Spleen (tissue), 11 donors: ENCODE data around the gene EIF3L. TPM values are rescaled to one million over a fixed set of nuclear protein-coding genes. Genes with fewer than 3 reads are reported as not detected.

Experiments used
- DNase-seq: peaks from one replicate; pipeline ENCODE4 v3.0.0-alpha.2; 2020
- H3K27ac ChIP-seq, 8 donors: fragments of 200-600 bp; sonication (generic) in 7 of 8; 1 replicate in 4 of 8; 2 replicates in 4 of 8; pipeline versions ENCODE4 v1.5.0 to v1.8.0; 2016 to 2021; ENCODE audit warnings: inconsistent platforms in 4 of 8, mild to moderate bottlenecking in 4 of 8, moderate library complexity in 1 of 8
- H3K27me3 ChIP-seq, 7 donors: fragments of 200-600 bp; sonication (generic) in 6 of 7; replicated peaks in 1 of 7; 1 replicate in 4 of 7; 2 replicates in 3 of 7; pipeline versions ENCODE4 v1.5.0 to v1.8.0; 2016 to 2021; ENCODE audit warnings: inconsistent platforms in 3 of 7, mild to moderate bottlenecking in 1 of 7
- H3K36me3 ChIP-seq, 6 donors: fragments of 200-600 bp; sonication (generic) in 5 of 6; 1 replicate in 4 of 6; 2 replicates in 2 of 6; pipeline versions ENCODE4 v1.5.0 to v1.8.0; 2016 to 2021; ENCODE audit warnings: inconsistent platforms in 2 of 6
- H3K4me1 ChIP-seq, 6 donors: fragments of 200-600 bp; sonication (generic) in 5 of 6; 1 replicate in 3 of 6; 2 replicates in 3 of 6; pipeline versions ENCODE4 v1.5.0 to v1.8.0; 2016 to 2021; ENCODE audit warnings: inconsistent platforms in 3 of 6
- H3K4me3 ChIP-seq, 8 donors: fragments of 200-600 bp; sonication (generic) in 7 of 8; 1 replicate in 4 of 8; 2 replicates in 4 of 8; pipeline versions ENCODE4 v1.5.0 to v1.8.0; 2016 to 2021; ENCODE audit warnings: inconsistent platforms in 4 of 8, mild to moderate bottlenecking in 4 of 8, moderate library complexity in 2 of 8
- H3K9me3 ChIP-seq, 8 donors: fragments of 200-600 bp; sonication (generic) in 7 of 8; 1 replicate in 4 of 8; 2 replicates in 4 of 8; pipeline versions ENCODE4 v1.5.0 to v1.8.0; 2016 to 2021; ENCODE audit warnings: inconsistent platforms in 4 of 8
- CTCF ChIP-seq, 11 experiments: fragments of 200-600 bp in 7 of 11; fragments of 450-650 bp in 4 of 11; sonication (generic) in 4 of 11; IDR thresholded peaks in 8 of 11; conservative IDR thresholded peaks in 3 of 11; 1 replicate in 7 of 11; 2 replicates in 4 of 11; pipeline versions ENCODE4 v1.4.0 to v1.8.0; 2016 to 2021; ENCODE audit warnings: antibody characterized with exemption in 11 of 11, inconsistent platforms in 4 of 11, mild to moderate bottlenecking in 1 of 11
- POLR2A ChIP-seq, 3 donors: fragments of 450-650 bp; IDR thresholded peaks; one replicate each; pipeline ENCODE4 v1.5.1; 2017; ENCODE audit warnings: antibody characterized with exemption in 3 of 3, mild to moderate bottlenecking in 1 of 3
- POLR2AphosphoS5 ChIP-seq, 3 donors: sonication (generic); formaldehyde crosslinking; IDR thresholded peaks; one replicate each; pipeline ENCODE4 v1.5.1; 2017; ENCODE audit warnings: antibody characterized with exemption in 3 of 3
- WGBS, 5 donors: extraction: QIAGEN DNeasy Blood & Tissue Kit in 3 of 5; methylation state at CpG; one replicate each; pipeline versions ENCODE4 v1.1.5 to v1.1.7; 2013 to 2018; 5-methylcytosine and 5-hydroxymethylcytosine counted together
- intact Hi-C: fragments of 100-400 bp; cut with DNase I; formaldehyde crosslinking; loops from one replicate; pipeline ENCODE4 v1.15.0; 2023; ENCODE audit warnings: low total_unique reads
- polyA plus RNA-seq, 3 donors: library from polyadenylated mRNA; stranded (reverse); fragments of 200-250 nt; gene quantifications; one replicate each; pipeline ENCODE4 v1.2.1, GENCODE V29; 2013
- total RNA-seq, 7 donors: library from RNA; depleted of rRNA in 3 of 7; stranded (reverse); fragments of >200 nt in 3 of 7; fragmentation: NEBNext Ultra II Directional in 4 of 7; extraction: Animal tissue kit (Norgen Biotek cat#: 25700) in 4 of 7; gene quantifications; one replicate each; pipeline versions ENCODE4 v1.1.0 to v1.2.1, GENCODE V29; 2016 to 2021
- donor health status: healthy with polysubstance abuse.
- donor health status: DM: no; HTN: no; CAD: no; lungs with moderate emphysema.
- donor health status: DM: no; HTN: no; CAD: no.
- donor health status: Bipolar disorder and iron deficiency.
- donor health status: healthy.
- donor health status: DM: no; HTN: no; CAD: no.
- donor health status: DM: yes; HTN: yes; CAD: no.

Gene EIF3L
- total and polyA plus RNA-seq, 10 donors: 254 to 407 (median 334) TPM

- TF ChIP-seq POLR2AphosphoS5 (IDR thresholded peaks at IDR 0.05): peak; percentile 92 to 95 (median 93)
- no peak for TF ChIP-seq CTCF (IDR thresholded peaks at IDR 0.05 in 8 of 11, conservative IDR thresholded peaks at IDR 0.05 in 3 of 11)
- TF ChIP-seq POLR2A (IDR thresholded peaks at IDR 0.05): peak in 1 of 3 donors; percentile 37
- Histone ChIP-seq H3K27me3 (peaks cover 0 to 93% (median 49%) of the 10 kb centered on the region in 7 donors), H3K4me3 (peak overlapping the region; percentile 33 to 76 (median 48)), H3K9me3 (no peaks in the 10 kb centered on the region), H3K4me1 (peaks cover 22 to 73% (median 66%) of the 10 kb centered on the region in 6 donors), H3K36me3 (no peaks in the 10 kb centered on the region), H3K27ac (peak overlapping the region; percentile 53 to 83 (median 79))
- intact Hi-C loops: no loop called here
- peak; percentile 92 for DNase-seq
- 4 to 16% (median 5%) methylated on average over 28 to 87 of the region's 87 CpGs for WGBS, 5 donors
These were observed 44.1 kb upstream of the EIF3L start for GRCh38 chr22:37804881-37805809.

GRCh38 chr22:37805810-37806277 is 43.4 kb upstream of the EIF3L start:
- H3K27me3 ChIP-seq: peaks cover 0 to 100% (median 49%) of the 10 kb centered on the region in 7 donors
- H3K27ac ChIP-seq: peak overlapping the region in 6 of 8 donors; percentile 75 to 83 (median 80)
- intact Hi-C loops: no loop called here
- 31 to 49% (median 40%) methylated on average over 10 of the region's 10 CpGs for WGBS, 5 donors
- no peak for DNase-seq
- TF ChIP-seq POLR2A (IDR thresholded peaks at IDR 0.05) (no peak), CTCF (IDR thresholded peaks at IDR 0.05 in 8 of 11, conservative IDR thresholded peaks at IDR 0.05 in 3 of 11) (no peak), POLR2AphosphoS5 (IDR thresholded peaks at IDR 0.05) (no peak)
- H3K4me1 ChIP-seq: peaks cover 22 to 73% (median 66%) of the 10 kb centered on the region in 6 donors
- peak overlapping the region in 7 of 8 donors; percentile 42 to 76 (median 50) for H3K4me3 ChIP-seq
- H3K36me3 ChIP-seq: no peaks in the 10 kb centered on the region
- H3K9me3 ChIP-seq: no peaks in the 10 kb centered on the region

- H3K9me3 ChIP-seq: no peaks in the 10 kb centered on the region
- intact Hi-C loops: no loop called here
- H3K36me3 ChIP-seq: no peaks in the 10 kb centered on the region
- peaks cover 22 to 73% (median 66%) of the 10 kb centered on the region in 6 donors for H3K4me1 ChIP-seq
- H3K27me3 ChIP-seq: peaks cover 0 to 99% (median 49%) of the 10 kb centered on the region in 7 donors
- 1 to 4% (median 3%) methylated on average over 18 to 19 of the region's 19 CpGs for WGBS, 5 donors
- peak overlapping the region in 4 of 8 donors; percentile 3 to 78 (median 32) for H3K27ac ChIP-seq
- TF ChIP-seq CTCF (IDR thresholded peaks at IDR 0.05 in 8 of 11, conservative IDR thresholded peaks at IDR 0.05 in 3 of 11) (no peak), POLR2AphosphoS5 (IDR thresholded peaks at IDR 0.05) (no peak), POLR2A (IDR thresholded peaks at IDR 0.05) (no peak)
- no peak for DNase-seq
- peak overlapping the region in 7 of 8 donors; percentile 27 to 76 (median 52) for H3K4me3 ChIP-seq
These were observed 42.5 kb upstream of the EIF3L start for GRCh38 chr22:37806409-37807333.
